COR-L47 (cell line): ENCODE results near the gene ZMYND12.
"Not testable (repeated sequence)": the region's sequence is repeated elsewhere in the genome, so short reads cannot be mapped to it uniquely, and the experiment has no call there.

Experiments used
- DNase-seq: peaks from one replicate; lab custom pipeline; 2025; lab: John Stamatoyannopoulos, UW

ZMYND12 gene

GRCh38 chr1:42456010-42456753, at the start of gene ZMYND12, which contains the start of gene PPCS:
TSS of gene ZMYND12 (minus strand) at chr1:42456022. CDS start at chr1:42455997, 25 bp downstream.
TSS of gene PPCS (plus strand) at chr1:42456543. CDS start at chr1:42456566, 23 bp downstream.
- peak; percentile 88 for DNase-seq

- DNase-seq, result no peak
Observed at GRCh38 chr1:42504535-42505128, 48.8 kb upstream of the ZMYND12 start.

- DNase-seq, result not testable (repeated sequence)
Observed at GRCh38 chr1:42502031-42502430, 46.2 kb upstream of the ZMYND12 start.

- DNase-seq, result no peak
Observed at GRCh38 chr1:42490237-42490636, 34.4 kb upstream of the ZMYND12 start.

GRCh38 chr1:42484382-42484781, 28.6 kb upstream of the ZMYND12 start:
- no peak for DNase-seq

GRCh38 chr1:42482635-42483153, 26.9 kb upstream of the ZMYND12 start:
- DNase-seq, result no peak

- no peak for DNase-seq
Observed at GRCh38 chr1:42480921-42481320, 25.1 kb upstream of the ZMYND12 start.

- peak; percentile 0 for DNase-seq
Observed at GRCh38 chr1:42479621-42480020, 23.8 kb upstream of the ZMYND12 start.

- no peak for DNase-seq
Observed at GRCh38 chr1:42477775-42478174, 22.0 kb upstream of the ZMYND12 start.

GRCh38 chr1:42477354-42477753, 21.5 kb upstream of the ZMYND12 start:
- not testable (repeated sequence) for DNase-seq

GRCh38 chr1:42476605-42477004, 20.8 kb upstream of the ZMYND12 start:
- DNase-seq, result no peak

- DNase-seq, result no peak
Observed at GRCh38 chr1:42469727-42470126, 13.9 kb upstream of the ZMYND12 start.

GRCh38 chr1:42466030-42466429, 10.2 kb upstream of the ZMYND12 start:
- DNase-seq, result no peak

GRCh38 chr1:42463921-42464320, 8.1 kb upstream of the ZMYND12 start:
- DNase-seq, result no peak

GRCh38 chr1:42462828-42463763, 7.3 kb upstream of the ZMYND12 start, which contains the start of gene CCDC30:
TSS of gene CCDC30 (plus strand) at chr1:42463286. CDS start at chr1:42480552, 17,266 bp downstream.
- DNase-seq, result peak; percentile 100

GRCh38 chr1:42461196-42461595, 5.4 kb upstream of the ZMYND12 start:
- DNase-seq, result no peak

- peak; percentile 55 for DNase-seq
Observed at GRCh38 chr1:42456754-42457089, 900 bp upstream of the ZMYND12 start.

GRCh38 chr1:42454403-42454802, 1.4 kb downstream of the ZMYND12 start:
- no peak for DNase-seq

GRCh38 chr1:42453386-42453785, 2.4 kb downstream of the ZMYND12 start:
- no peak for DNase-seq

GRCh38 chr1:42450061-42450460, 5.8 kb downstream of the ZMYND12 start:
- DNase-seq, result no peak

GRCh38 chr1:42449256-42449655, 6.6 kb downstream of the ZMYND12 start:
- no peak for DNase-seq

GRCh38 chr1:42442662-42443061, 13.2 kb downstream of the ZMYND12 start:
- DNase-seq, result no peak
